ENCODE results near the gene FGD5.

DNA sequence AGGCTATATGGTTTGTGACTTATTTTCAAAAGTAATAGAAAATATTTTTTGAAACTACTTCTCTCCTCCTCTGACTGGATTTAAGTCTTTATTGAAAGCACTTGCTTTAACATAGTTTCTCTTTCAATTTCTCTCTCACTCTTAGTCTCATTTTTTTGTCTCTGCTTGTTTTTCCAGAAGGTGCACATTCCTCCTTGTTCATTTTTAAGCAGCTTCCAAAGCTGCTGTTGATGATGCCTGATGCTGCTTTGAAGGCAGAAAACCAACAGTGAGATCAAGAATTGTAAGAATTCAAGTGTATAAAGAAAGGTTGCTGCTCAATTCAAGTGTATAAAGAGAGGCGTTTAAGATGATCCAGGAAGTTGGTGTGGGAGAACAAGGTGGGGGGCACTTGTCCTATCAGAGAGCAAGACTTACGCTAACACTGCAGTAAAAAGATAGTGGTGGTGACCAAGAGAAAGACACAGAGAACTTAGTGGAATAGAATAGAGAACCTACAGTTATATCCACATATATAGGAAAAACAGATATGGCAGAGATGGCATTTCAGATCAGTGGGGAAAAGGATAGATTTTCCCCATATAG is 140.7 kb downstream of the FGD5 start:
- TF ChIP-seq, protein P1, sequence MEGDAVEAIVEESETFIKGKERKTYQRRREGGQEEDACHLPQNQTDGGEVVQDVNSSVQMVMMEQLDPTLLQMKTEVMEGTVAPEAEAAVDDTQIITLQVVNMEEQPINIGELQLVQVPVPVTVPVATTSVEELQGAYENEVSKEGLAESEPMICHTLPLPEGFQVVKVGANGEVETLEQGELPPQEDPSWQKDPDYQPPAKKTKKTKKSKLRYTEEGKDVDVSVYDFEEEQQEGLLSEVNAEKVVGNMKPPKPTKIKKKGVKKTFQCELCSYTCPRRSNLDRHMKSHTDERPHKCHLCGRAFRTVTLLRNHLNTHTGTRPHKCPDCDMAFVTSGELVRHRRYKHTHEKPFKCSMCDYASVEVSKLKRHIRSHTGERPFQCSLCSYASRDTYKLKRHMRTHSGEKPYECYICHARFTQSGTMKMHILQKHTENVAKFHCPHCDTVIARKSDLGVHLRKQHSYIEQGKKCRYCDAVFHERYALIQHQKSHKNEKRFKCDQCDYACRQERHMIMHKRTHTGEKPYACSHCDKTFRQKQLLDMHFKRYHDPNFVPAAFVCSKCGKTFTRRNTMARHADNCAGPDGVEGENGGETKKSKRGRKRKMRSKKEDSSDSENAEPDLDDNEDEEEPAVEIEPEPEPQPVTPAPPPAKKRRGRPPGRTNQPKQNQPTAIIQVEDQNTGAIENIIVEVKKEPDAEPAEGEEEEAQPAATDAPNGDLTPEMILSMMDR (IDR thresholded peaks at IDR 0.05), result no peak
- TF ChIP-seq EP300 (IDR thresholded peaks at IDR 0.05) (no peak), POLR2A (IDR thresholded peaks at IDR 0.05) (no peak)

All from upper lobe of left lung (tissue), 4 donors.